HL-60 (cell line): ENCODE data around the gene SGSM1.

Experiments
- CTCF ChIP-seq: IDR thresholded peaks from one replicate; pipeline ENCODE4 v1.5.1; 2011; ENCODE audit warnings: low read length, control low read depth, inconsistent platforms; ENCODE audit not compliant: insufficient read depth
- GABPA ChIP-seq: IDR thresholded peaks from 2 replicates; pipeline ENCODE4 v1.6.1; 2012; ENCODE audit warnings: low read depth
- POLR2AphosphoS5 ChIP-seq: IDR thresholded peaks from 2 replicates; pipeline ENCODE4 v1.6.1; 2012; ENCODE audit warnings: low read depth

GRCh38 chr22:24905909-24906308, 99.9 kb downstream of the SGSM1 start:
- no peak for TF ChIP-seq CTCF
- no peak for TF ChIP-seq POLR2AphosphoS5
- TF ChIP-seq GABPA: no peak
